Measurements from ENCODE around the gene IER5L.

Gene IER5L

DNA sequence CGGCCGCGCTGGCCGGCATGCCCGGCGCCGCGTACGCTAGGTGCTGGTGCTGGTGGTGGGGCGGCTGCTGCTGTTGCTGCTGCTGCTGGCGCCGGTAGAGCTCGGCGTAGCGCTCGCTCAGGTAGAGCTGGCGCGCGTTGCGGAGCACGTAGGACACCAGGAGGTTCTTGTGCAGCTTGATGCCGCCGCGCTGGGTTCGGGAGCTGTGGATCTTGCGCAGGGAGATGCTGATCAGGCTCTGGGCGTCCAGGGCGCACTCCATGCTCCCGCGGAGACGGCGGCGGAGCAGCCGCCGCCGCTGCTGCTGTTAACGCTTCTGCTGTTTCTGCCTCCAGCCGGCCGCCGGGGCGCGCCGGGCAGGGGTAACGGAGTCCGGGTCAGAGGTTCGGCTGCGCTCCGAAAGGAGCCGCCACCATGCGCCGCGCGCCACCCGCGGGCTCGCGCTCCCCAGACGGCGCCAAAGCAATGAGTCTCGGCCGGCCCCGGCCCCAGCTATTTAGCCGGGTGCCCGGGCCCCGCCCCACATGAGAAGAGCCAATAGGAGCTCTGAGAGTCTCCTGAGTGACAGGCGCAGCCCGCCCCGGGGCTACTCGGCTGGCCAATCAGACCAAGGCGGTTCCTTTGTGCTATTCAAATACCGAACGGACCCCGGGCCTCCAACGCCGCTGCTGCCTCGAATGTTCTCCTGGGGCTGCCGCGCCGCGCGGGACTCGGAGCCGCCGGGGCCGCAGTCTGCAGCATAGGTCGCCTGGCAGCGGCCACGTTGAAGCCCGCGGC is at the start of gene IER5L:
Gene IER5L, minus strand, starts transcription at position 471 of the 777 bp plus-strand sequence. Its CDS starts 209 bp downstream, at position 262.
- peak; percentile 89 for DNase-seq (ENCODE audit: low read depth)

DNA sequence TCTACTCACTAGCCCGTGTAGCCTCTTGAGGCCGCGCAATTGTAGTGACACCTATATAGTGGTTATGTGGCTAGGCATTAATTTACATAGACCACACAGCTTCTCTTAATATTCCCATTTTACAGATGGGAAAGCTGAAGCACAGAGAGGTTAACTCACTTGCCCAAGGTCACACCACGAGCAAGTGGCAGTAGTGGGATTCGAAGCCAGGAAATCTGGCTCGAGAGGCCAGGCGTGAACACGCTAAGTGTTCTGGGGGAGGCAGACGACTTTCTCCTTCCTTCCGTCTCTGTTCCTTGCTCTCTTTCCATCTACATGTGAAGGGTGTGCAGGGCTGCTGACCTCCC is 49.8 kb upstream of the IER5L start:
- DNase-seq (ENCODE audit: low read depth): no peak

DNA sequence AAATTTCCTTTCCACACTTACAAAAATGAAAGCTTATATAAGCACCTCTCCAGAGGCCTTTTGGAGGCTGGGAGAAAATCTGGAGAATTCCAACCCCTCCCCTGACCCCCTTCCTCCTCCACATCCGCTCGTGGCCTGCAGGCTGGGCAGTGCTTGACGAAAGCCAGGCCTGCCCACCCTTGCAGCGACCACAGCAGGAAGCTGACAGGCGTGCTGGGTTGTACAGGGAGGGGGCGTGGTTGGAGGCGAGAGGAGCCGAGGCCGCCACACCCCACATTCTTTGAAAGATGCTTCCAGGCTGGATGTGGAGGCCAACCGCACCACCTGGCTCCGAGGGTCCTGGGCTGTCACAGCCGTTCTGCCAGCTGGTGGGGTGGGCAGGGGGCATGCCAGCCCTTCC is 47.8 kb upstream of the IER5L start:
- DNase-seq (ENCODE audit: low read depth): no peak

DNA sequence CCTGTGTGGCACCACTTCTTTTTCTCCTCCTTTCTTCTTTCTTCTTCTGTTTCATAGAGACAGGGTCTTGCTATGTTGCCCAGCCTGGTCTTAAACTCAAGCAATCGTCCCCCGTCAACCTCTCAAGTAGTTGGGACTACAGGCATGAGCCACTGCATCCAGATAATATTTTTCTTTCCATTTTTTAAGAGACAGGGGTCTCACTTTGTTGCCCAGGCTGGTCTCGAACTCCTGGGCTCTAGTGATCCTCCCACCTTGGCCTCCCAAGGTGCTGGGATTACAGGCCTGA is 47.4 kb upstream of the IER5L start:
- no peak for DNase-seq (ENCODE audit: low read depth)

DNA sequence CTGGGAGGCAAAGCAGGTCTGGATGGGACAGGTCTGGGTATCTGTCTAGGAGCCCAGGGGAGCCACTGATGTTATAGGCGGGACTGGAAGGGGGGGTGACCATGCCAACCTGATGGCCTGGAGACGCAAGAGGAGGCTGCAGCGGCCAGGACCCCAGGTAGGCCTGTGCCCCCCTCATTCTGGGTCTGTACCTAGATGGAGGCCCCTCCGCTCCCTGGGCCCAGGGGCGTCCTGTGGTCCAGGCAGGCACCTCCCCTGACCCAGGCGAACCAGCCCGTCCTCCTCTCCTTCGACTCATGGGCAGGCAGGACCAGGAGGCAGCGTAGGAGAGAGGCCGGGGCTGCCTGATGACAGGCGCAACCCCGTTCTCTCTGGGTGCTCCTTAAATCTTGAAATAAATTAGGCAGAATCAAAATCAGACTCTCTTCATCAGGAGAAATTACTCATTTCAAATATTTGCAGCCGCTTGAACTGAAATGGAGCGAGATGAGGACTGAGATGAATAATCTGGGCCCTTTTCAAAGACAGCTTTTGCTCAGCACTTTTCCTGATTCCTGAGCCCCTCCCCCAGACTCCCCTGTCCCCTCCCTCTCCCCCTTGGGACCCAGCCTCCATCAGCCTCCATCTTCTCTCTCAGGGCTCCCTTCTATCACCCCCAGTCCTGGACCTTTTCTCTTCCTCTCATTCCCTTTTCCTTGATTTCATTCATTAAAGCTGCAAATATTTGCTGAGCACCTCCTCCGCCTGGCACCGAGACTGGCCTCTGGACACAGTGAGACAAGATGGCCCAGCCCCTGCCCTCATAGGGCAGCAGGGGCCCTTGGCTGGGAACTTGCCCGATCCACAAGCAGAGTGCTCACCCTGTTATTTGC is 46.8 kb upstream of the IER5L start:
- DNase-seq (ENCODE audit: low read depth): no peak

DNA sequence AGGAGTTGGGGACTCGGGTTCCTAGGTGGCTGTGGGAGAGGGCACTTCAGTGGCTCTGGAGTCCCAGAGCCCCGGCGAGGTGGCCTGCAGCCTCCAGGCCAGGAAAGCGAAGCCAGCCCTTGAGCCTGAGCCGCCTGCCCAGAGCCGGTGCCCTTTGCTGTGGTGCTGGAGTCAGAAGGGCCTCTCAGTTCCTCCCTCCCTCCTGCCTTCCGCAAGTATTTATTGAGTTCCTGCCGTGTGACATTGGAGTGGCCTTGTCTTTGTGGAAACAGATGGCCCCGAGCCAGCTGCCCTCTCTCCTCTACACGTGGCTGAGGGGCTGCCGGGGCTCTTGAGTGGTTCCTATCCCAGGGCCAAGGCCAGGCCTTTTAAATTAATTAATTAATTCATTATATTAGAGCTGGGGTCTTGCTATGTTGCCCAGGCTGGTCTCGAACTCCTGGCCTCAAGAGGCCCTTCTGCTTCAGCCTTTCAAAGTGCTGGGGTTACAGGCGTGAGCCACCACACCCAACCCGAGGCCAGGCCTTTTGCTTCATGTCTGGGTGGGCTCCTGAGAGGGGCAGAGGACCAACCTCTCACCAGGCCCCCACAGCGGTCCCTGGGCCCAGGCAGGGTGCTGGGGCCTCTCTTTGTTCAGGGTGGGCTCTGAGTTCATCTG is 45.6 kb upstream of the IER5L start:
- no peak for DNase-seq (ENCODE audit: low read depth)

DNA sequence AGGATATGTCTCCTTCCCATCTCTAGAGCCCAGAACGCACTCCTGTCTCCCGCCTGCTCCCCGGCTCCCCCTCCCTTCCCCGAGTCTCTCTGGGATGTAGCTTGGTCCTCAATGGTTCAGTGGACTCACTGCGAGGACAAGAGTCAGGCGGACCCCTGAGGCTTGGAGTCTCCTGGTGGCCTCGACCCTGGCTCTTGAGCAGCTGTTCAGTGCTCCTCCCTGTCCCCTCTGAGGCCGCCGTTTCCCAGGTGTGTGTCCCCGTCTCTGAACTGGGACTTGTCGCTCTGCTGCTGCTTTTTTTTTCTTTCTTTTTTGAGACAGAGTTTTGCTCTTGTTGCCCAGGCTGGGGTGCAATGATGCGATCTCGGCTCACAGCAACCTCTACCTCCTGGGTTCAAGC is 44.8 kb upstream of the IER5L start:
- no peak for DNase-seq (ENCODE audit: low read depth)

DNA sequence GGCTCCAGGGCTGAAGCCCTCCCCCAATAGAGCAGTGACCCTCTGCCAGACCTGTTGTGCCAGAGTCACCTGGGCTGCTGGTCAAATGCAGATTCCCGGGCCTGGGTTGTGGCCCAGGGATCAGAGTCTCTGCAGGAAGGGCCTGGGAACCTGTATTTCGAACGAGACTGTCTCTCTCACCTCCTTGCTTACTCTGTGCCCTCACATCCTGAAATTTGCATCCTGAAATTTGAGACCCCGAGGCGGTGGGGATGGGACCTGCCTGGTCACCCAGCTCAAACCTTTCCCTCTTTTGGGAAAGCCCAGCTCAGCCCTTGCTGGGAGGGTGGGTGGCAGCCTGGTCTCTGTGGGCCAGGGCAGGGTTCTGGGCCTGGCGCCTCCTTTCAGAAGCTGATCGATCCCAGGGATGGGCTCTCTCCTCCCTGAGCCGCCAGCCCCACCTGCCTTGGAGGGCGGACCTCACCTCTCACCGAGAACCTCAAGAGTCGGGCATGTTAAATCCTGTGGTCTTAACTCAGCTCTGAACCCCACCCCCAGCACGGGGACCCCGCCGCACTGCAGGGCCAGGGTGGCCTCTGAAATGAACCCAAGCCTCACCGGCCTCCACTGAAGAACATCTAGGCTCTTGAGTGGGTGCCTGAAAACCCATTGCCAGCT is 44.0 kb upstream of the IER5L start:
- no peak for DNase-seq (ENCODE audit: low read depth)

DNA sequence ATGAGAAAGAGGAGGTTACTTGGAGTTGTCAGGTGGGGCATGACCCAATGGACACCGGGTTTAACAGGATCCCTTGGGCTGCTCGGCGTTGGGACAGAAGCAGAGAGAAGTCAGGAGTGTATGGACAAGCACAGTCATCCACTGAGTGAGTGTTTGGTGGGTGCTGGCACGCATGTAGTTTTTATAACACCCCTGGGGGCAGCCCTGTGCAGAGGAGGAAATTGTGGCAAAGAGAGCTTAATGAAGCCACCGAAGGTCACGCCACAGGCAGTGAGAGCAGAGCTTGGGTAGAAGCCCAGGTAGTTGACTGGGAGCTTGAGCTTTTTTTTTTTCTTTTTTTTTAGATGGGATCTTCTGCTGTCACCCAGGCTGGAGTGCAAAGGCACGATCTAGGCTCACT is 43.2 kb upstream of the IER5L start:
- DNase-seq (ENCODE audit: low read depth): peak; percentile 34

DNA sequence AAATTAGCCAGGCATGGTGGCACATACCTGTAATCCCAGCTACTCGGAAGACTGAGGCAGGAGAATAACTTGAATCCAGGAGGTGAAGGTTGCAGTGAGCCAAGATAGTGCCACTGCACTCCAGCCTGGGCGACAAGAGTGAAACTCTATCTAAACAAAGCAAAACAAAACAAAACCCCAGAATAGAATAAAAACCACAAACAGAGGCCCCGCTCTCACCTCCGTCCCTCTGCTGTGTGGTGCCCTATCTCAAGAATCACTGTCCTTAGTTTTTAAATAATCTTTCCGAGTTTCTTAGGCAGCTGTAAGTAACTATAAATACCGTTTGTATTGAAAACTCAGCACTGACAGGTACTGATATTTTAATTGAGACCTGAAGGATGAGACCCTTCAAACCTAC is 42.7 kb upstream of the IER5L start:
- DNase-seq (ENCODE audit: low read depth): no peak

DNA sequence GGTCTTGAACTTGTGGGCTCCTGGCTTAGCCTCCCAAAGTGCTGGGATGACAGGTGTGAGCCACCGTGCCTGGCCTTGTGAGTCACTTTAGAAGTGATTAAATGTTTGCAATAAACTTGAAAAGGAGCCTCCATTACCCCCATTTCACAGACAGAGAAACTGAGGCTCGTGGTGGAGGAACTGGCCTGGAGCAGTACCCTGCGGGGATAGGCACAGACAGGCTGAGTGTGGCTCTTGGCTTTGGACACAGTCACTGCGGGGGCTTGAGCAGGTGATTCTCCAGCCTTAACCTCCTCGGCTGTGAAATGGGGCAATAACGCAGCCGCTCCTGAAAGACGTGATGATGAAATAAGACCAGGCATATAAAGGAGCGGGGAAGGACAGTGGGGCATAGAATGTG is 40.9 kb upstream of the IER5L start:
- no peak for DNase-seq (ENCODE audit: low read depth)

DNA sequence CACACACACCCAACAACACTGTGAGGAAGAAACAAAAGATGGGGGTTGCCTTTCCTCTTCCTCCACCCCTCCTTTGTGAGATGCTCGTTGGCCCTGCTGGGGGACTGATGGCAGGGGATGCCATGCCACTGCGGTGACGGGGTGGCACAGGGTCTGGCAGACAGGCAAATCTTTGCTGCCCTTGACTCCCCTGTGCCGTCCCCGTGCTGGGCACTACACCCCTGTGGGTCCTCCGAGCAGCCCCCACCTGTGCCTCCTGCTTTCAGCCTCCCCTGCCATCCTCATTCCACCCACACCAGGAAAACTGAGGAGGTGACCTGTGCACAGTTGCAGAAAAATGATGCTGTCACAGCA is 40.2 kb upstream of the IER5L start:
- no peak for DNase-seq (ENCODE audit: low read depth)

DNA sequence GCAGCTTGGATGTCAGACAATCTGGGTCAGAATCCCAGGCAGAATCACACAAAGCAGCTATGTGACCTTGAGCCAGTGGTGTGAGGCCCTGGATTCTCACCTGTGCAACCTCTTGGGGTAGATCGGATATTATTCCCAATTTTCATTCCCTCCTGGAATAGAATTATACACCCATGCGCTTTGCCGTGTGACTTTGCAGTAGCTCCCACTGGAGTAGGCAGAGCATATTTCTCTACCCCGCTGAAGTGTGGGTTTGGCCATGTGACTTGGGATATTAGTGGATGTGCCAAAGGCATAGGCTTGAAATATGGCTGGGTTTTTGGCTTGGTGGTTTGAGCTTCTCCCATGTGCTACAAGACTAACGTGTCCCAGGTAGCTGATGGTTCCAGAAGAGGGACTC is 35.5 kb upstream of the IER5L start:
- DNase-seq (ENCODE audit: low read depth): no peak

DNA sequence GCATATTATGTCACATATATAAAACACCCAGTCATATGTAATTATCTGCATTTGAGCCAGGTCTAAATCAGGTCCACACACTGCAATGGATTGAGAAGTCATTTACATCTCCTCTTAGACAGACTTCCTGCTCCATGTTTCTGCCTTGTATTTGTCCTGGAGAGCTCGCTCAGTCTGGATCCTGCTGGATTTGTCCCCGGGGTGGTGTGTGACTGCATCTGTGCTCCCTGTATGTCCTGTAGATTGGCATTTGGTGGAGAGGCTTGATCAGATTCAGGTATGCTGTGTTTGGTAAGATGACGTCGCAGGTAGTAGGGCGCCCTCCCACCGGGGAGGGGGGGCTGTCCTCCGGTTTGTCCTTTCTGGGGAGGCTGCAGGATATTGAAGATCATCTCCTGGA is 33.6 kb upstream of the IER5L start:
- DNase-seq (ENCODE audit: low read depth): no peak

DNA sequence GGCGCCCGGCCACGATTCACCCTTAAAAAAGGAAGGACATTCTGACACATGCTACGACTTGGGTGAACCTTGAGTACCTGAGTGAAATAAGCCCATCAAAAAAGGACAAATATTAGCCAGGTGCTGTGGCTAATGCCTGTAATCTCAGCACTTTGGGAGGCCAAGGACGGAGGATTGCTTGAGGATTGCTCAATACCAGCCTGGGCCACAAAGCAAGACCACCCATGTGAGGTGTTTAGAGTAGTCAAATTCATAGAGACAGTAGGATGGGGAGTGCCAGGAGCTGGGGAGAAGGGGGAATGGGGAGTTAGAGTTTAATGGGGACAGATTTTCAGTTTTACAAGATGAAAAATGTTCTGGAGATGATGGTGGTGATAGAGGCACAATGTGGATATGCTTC is 32.1 kb upstream of the IER5L start:
- DNase-seq (ENCODE audit: low read depth): no peak

DNA sequence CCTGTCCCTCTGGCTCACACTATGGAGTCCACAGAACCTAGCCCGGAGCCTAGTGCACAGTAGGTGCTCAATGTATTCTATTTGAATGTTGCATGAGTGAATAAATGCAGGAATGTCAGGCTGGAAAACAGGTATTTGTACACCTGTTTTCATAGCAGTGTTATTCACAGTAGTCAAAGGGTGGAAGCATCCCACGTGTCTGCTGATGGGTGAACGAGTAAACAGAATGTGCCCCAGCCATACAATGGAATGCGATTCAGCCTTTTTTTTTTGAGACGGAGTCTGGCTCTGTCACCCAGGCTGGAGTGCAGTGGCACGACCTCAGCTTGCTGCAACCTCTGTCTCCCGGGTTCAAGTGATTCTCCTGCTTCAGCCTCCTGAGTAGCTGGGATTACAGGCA is 31.5 kb upstream of the IER5L start:
- DNase-seq (ENCODE audit: low read depth): no peak

DNA sequence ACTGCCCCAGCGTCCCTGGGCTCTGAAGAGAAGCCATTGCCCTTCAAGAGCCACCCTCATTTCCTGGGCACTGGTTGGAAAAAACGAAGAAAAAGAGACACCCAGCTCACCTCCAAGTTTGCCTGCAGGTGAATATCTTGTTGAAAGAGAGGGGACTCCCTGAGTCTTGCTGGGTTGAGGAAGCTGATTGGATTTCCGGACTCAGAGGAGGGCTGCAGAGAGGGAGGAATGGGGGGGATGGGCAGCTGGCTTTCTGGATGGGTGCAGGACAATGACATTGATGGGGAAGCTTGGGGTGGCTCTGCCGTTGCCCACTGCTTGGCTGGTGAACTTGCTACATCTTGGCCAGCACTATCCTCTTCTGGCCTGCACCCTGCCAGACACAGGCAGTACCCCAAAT is 31.0 kb upstream of the IER5L start:
- DNase-seq (ENCODE audit: low read depth): no peak

DNA sequence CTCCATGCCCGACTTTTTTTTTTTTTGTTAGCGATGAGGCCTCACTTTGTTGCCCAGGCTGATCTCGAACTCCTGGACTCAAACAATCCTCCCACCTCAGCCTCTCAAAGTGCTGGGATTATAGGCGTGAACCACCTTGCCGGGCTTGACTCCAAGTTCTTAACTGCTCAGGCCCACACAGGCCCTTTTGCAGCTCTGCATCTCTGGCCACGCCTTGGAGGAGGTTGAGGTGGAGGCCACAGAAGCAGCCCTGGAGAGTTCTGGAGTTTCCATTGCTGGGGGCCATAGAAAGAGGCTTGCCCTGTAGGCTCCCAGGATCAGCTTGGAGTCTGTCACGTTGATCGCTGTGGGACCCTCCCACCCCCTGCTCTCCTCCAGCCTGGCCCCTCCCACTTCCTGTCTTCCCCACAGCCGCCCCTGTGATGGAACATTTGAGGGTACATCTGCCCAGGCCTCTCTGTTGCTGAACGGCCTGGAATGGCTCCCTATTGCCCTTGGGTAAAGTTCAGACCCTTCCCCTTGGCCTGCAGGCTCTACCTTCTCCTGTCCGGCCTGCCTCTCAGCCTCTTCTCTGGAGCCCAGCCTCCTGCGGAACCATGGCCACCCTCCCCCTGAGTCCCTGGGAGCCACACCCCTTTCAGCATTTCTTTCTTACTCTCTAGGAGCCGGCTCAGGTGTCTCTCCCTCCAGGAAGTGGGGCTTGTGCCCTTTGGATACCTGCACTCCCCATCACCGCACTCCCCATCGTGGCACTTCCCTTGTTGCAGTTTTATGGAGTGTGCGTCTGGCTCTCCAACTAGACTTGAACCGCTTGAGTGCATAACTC is 30.4 kb upstream of the IER5L start:
- DNase-seq (ENCODE audit: low read depth): peak; percentile 29

DNA sequence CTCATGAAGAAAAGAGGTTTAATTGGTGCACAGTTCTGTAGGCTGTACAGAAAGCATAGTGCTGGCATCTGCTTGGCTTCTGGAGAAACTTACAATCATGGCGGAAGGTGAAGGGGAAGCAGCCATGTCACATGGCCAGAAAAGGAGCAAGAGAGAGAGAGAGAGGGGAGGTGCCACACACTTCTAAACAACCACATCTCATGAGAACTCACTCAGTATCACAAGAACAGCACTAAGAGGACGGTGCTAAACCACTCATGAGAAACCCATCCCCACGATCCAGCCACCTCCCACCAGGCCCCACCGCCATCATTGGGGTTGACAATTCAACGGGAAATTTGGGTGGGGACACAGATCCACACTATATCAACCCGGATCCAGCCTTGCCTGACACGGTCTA is 28.8 kb upstream of the IER5L start:
- DNase-seq (ENCODE audit: low read depth): no peak

DNA sequence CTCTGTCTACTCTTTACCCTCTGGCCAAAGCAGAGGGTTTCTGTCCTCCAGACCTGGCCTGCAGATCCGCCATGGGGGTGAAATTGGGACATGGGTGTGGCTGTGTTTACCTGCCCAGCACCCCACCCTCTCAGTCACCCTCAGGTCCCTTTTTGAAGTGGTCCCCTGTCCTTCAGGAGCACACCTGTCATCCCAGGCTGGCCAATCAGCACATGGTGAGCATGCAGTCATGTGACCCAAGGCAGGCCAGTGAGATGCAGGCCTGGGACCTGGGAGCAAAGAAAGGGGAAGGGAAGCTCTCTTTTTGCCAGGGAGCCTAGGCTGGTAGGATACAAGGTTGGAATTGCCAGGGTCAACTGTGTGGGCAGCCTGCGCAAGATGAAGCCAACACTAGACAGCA is 28.3 kb upstream of the IER5L start:
- DNase-seq (ENCODE audit: low read depth): no peak

DNA sequence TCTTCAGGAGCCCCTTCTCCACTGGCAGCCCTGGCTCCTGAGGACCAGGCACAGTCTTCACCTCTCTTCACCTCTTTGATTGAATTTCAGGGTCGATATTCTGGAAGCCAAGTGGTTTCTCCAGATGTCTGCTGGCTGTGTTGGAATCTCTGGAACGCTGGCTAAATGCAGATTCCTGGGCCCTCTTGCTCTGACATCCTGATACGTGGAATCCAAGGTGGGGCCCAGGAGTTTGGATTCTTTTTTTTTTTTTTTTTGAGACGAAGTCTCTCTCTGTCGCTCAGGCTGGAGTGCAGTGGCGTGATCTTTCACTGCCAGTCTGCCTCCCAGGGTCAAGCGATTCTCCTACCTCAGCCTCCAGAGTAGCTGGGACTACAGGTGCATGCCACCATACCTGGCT is 26.8 kb upstream of the IER5L start:
- no peak for DNase-seq (ENCODE audit: low read depth)

DNA sequence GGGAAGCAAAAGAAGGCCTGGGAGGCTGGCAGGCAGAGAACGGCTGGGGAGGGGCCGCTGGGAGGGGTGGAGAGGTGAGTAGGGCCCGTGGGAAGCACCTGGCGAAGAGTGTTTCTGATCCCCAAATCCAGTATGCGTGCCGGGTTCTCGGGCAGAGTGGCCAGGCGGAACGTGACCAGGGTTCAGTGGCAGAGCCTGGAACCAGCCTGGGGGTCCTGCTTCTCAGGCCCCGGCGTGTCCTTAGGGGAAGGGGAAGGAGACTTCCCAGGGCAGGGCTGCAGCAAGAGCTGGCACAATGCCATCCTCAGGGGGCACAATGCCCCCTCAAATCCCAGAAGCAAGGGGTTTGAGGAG is 25.5 kb upstream of the IER5L start:
- DNase-seq (ENCODE audit: low read depth): no peak
